ENCODE measurements around the gene TMEM260.

The TMEM260 gene

GRCh38 chr14:56650979-56651378, 71.4 kb downstream of the TMEM260 start:
- Histone ChIP-seq H3K4me3 (ENCODE audit: low read length, poor library complexity, severe bottlenecking) (no peak overlapping the region), H3K9ac (ENCODE audit: low read depth, low read length, poor library complexity, severe bottlenecking) (no peak overlapping the region), H3K79me2 (ENCODE audit: insufficient read depth, low read length) (no peaks in the 10 kb centered on the region), H3K9me3 (ENCODE audit: insufficient read depth, low read depth, low read length) (no peaks in the 10 kb centered on the region), H2AFZ (ENCODE audit: low read length) (no peak overlapping the region), H3F3A (ENCODE audit: low read depth) (no peaks in the 10 kb centered on the region; the same call in 1 of the 2 replicates), H3K4me2 (ENCODE audit: low read depth, low read length, poor library complexity, severe bottlenecking) (no peak overlapping the region), H3K4me1 (ENCODE audit: insufficient read depth, low read length, poor library complexity, severe bottlenecking) (no peaks in the 10 kb centered on the region), H3K36me3 (ENCODE audit: insufficient read depth, low read length) (0 out of 2 replicates have a peak, but pooled peaks cover 6% of the 10 kb centered on the region), H4K20me1 (ENCODE audit: insufficient read depth, low read length, poor library complexity, severe bottlenecking) (no peaks in the 10 kb centered on the region), H3K27me3 (ENCODE audit: insufficient read depth, low read length, poor library complexity, severe bottlenecking) (no peaks in the 10 kb centered on the region), H3K9me2 (replicated peaks; ENCODE audit: low read depth, low read length) (no peaks in the 10 kb centered on the region)
- TF ChIP-seq EZH2phosphoT487 (IDR thresholded peaks at IDR 0.05; ENCODE audit: borderline replicate concordance), result no peak
- TF ChIP-seq, protein P1, sequence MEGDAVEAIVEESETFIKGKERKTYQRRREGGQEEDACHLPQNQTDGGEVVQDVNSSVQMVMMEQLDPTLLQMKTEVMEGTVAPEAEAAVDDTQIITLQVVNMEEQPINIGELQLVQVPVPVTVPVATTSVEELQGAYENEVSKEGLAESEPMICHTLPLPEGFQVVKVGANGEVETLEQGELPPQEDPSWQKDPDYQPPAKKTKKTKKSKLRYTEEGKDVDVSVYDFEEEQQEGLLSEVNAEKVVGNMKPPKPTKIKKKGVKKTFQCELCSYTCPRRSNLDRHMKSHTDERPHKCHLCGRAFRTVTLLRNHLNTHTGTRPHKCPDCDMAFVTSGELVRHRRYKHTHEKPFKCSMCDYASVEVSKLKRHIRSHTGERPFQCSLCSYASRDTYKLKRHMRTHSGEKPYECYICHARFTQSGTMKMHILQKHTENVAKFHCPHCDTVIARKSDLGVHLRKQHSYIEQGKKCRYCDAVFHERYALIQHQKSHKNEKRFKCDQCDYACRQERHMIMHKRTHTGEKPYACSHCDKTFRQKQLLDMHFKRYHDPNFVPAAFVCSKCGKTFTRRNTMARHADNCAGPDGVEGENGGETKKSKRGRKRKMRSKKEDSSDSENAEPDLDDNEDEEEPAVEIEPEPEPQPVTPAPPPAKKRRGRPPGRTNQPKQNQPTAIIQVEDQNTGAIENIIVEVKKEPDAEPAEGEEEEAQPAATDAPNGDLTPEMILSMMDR (conservative IDR thresholded peaks at IDR 0.05; ENCODE audit: low read length), result no peak

- H3K9me2 ChIP-seq (replicated peaks; ENCODE audit: low read depth, low read length), result no peaks in the 10 kb centered on the region
- TF ChIP-seq, protein P1 (conservative IDR thresholded peaks at IDR 0.05; ENCODE audit: low read length), result no peak
- no peak for TF ChIP-seq EZH2phosphoT487 (IDR thresholded peaks at IDR 0.05; ENCODE audit: borderline replicate concordance)
- no peak overlapping the region for H2AFZ ChIP-seq (ENCODE audit: low read length)
- H3K9ac ChIP-seq (ENCODE audit: low read depth, low read length, poor library complexity, severe bottlenecking), result no peak overlapping the region
- H3K79me2 ChIP-seq (ENCODE audit: insufficient read depth, low read length), result no peaks in the 10 kb centered on the region
- no peaks in the 10 kb centered on the region for H4K20me1 ChIP-seq (ENCODE audit: insufficient read depth, low read length, poor library complexity, severe bottlenecking)
- no peak overlapping the region for H3K4me2 ChIP-seq (ENCODE audit: low read depth, low read length, poor library complexity, severe bottlenecking)
- no peaks in the 10 kb centered on the region for H3K4me1 ChIP-seq (ENCODE audit: insufficient read depth, low read length, poor library complexity, severe bottlenecking)
- H3K9me3 ChIP-seq (ENCODE audit: insufficient read depth, low read depth, low read length), result no peaks in the 10 kb centered on the region
- H3F3A ChIP-seq (ENCODE audit: low read depth), result no peaks in the 10 kb centered on the region
- H3K27me3 ChIP-seq (ENCODE audit: insufficient read depth, low read length, poor library complexity, severe bottlenecking), result no peaks in the 10 kb centered on the region
- H3K4me3 ChIP-seq (ENCODE audit: low read length, poor library complexity, severe bottlenecking), result no peak overlapping the region
- no peaks in the 10 kb centered on the region for H3K36me3 ChIP-seq (ENCODE audit: insufficient read depth, low read length)
Measured at GRCh38 chr14:56657604-56658003, 78.0 kb downstream of the TMEM260 start.

DNA sequence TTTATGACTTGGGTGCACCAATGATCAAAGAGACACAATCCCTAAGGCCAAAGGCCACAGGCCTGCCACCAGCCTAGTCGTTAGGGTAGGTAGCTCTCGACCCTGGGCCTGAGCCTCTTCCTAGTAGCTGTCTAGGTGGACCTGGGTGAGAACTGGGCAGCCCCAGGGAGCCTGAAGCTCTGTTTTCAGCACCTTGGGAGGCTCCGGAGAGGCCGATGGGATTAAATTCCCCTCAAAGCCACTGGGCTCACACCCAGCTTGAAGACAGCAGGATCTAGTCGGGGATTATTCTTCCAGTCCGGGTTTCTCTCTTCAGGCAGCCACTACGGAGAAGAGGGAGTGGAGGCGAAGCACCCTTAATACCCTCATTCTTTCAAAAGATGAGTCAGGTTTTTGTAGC, 79.8 kb downstream of the TMEM260 start:
- Histone ChIP-seq H3F3A (ENCODE audit: low read depth) (no peaks in the 10 kb centered on the region), H3K9ac (ENCODE audit: low read depth, low read length, poor library complexity, severe bottlenecking) (no peak overlapping the region), H3K27me3 (ENCODE audit: insufficient read depth, low read length, poor library complexity, severe bottlenecking) (no peaks in the 10 kb centered on the region), H3K9me2 (replicated peaks; ENCODE audit: low read depth, low read length) (no peaks in the 10 kb centered on the region), H2AFZ (ENCODE audit: low read length) (no peak overlapping the region), H3K79me2 (ENCODE audit: insufficient read depth, low read length) (no peaks in the 10 kb centered on the region), H3K4me1 (ENCODE audit: insufficient read depth, low read length, poor library complexity, severe bottlenecking) (no peaks in the 10 kb centered on the region), H3K36me3 (ENCODE audit: insufficient read depth, low read length) (no peaks in the 10 kb centered on the region), H3K9me3 (ENCODE audit: insufficient read depth, low read depth, low read length) (no peaks in the 10 kb centered on the region), H4K20me1 (ENCODE audit: insufficient read depth, low read length, poor library complexity, severe bottlenecking) (no peaks in the 10 kb centered on the region), H3K4me3 (ENCODE audit: low read length, poor library complexity, severe bottlenecking) (no peak overlapping the region), H3K4me2 (ENCODE audit: low read depth, low read length, poor library complexity, severe bottlenecking) (no peak overlapping the region)
- TF ChIP-seq, protein P1 (conservative IDR thresholded peaks at IDR 0.05; ENCODE audit: low read length), result no peak
